Measurements from ENCODE around the gene FOXO1. TPM values are rescaled to one million over a fixed set of nuclear protein-coding genes. Genes with fewer than 3 reads are reported as not detected.

Gene FOXO1
- total and polyA plus RNA-seq, 2 of the 13 experiments (the other 11 are each of a cell fraction or from before 2014, with no cell fraction given), result 8.1 to 13.1 TPM

GRCh38 chr13:40537146-40537895 is 129.1 kb downstream of the FOXO1 start:
- no peak for DNase-seq (ENCODE audit: low spot score)
- POLR2A ChIA-PET, result interaction anchor here (2.1 to 3.5 kb wide), 2 partner anchors 27 to 34 kb away, joined by 12 to 17 read pairs; no protein-coding TSS in a partner anchor

More at GRCh38 chr13:40537146-40537895, 129.1 kb downstream of the FOXO1 start:
- WGBS (ENCODE audit: low lambda C conversion rate), result 73% methylated on average over 9 of the region's 13 CpGs
- Histone ChIP-seq H3K4me3 (replicated peaks in 1 of 3; ENCODE audit: insufficient read depth in 1 of 3, low read depth in 2 of 3, low read length in 3 of 3) (peak overlapping the region in 1 of 3 experiments; percentile 26; a peak in 2 of 6 replicates), H3K9ac (ENCODE audit: insufficient read depth, low read depth, low read length) (peak overlapping the region; percentile 57), H3K9me3 (ENCODE audit: low read length) (no peaks in the 10 kb centered on the region), H2AFZ (ENCODE audit: low read length) (no peak overlapping the region), H3K4me2 (ENCODE audit: low read depth, low read length) (peak overlapping the region; percentile 71), H3K4me1 (ENCODE audit: insufficient read depth, low read length) (peaks cover 86% of the 10 kb centered on the region), H3K27me3 (ENCODE audit: control insufficient read depth in 1 of 2, insufficient read depth in 2 of 2, low read length in 2 of 2) (no peaks in the 10 kb centered on the region), H3K79me2 (ENCODE audit: insufficient read depth, low read length) (peaks cover 7% of the 10 kb centered on the region), H3K36me3 (replicated peaks in 1 of 2; ENCODE audit: control insufficient read depth in 1 of 2, insufficient read depth in 2 of 2, low read length in 2 of 2) (no peaks in the 10 kb centered on the region; a peak in 1 of 5 replicates), H3K27ac (ENCODE audit: extremely low read length, insufficient read depth, low read length) (peak overlapping the region; percentile 69), H4K20me1 (ENCODE audit: insufficient read depth, low read length) (no peaks in the 10 kb centered on the region)
- intact Hi-C loops (cut with micrococcal nuclease; ENCODE audit: unreplicated experiment) (loop anchor here (2.0 kb wide), 1 partner anchor 27 kb away; no protein-coding TSS in a partner anchor), in situ Hi-C loops (cut with HindIII; ENCODE audit: extremely low pct_ligation_motif_present, low pct_unique_long_range_greater_than_20kb) (loop anchor here (10.0 kb wide), 1 partner anchor 237 kb away; the partner anchor contains the start of gene MRPS31)
- FAIRE-seq (no peak), ATAC-seq (peak; percentile 10)
- TF ChIP-seq RXRB (CRISPR knock-in tag; IDR thresholded peaks at IDR 0.05; ENCODE audit: borderline replicate concordance) (no peak), NRL (CRISPR knock-in tag; IDR thresholded peaks at IDR 0.05; ENCODE audit: borderline replicate concordance) (0 out of 2 replicates have a peak, but pooled peaks have one; percentile 17), YEATS4 (CRISPR knock-in tag; IDR thresholded peaks at IDR 0.05; ENCODE audit: borderline replicate concordance) (0 out of 2 replicates have a peak, but pooled peaks have one; percentile 1), ZNF142 (CRISPR knock-in tag; IDR thresholded peaks at IDR 0.05) (0 out of 2 replicates have a peak, but pooled peaks have one; percentile 24)
- TF ChIP-seq, protein P1, sequence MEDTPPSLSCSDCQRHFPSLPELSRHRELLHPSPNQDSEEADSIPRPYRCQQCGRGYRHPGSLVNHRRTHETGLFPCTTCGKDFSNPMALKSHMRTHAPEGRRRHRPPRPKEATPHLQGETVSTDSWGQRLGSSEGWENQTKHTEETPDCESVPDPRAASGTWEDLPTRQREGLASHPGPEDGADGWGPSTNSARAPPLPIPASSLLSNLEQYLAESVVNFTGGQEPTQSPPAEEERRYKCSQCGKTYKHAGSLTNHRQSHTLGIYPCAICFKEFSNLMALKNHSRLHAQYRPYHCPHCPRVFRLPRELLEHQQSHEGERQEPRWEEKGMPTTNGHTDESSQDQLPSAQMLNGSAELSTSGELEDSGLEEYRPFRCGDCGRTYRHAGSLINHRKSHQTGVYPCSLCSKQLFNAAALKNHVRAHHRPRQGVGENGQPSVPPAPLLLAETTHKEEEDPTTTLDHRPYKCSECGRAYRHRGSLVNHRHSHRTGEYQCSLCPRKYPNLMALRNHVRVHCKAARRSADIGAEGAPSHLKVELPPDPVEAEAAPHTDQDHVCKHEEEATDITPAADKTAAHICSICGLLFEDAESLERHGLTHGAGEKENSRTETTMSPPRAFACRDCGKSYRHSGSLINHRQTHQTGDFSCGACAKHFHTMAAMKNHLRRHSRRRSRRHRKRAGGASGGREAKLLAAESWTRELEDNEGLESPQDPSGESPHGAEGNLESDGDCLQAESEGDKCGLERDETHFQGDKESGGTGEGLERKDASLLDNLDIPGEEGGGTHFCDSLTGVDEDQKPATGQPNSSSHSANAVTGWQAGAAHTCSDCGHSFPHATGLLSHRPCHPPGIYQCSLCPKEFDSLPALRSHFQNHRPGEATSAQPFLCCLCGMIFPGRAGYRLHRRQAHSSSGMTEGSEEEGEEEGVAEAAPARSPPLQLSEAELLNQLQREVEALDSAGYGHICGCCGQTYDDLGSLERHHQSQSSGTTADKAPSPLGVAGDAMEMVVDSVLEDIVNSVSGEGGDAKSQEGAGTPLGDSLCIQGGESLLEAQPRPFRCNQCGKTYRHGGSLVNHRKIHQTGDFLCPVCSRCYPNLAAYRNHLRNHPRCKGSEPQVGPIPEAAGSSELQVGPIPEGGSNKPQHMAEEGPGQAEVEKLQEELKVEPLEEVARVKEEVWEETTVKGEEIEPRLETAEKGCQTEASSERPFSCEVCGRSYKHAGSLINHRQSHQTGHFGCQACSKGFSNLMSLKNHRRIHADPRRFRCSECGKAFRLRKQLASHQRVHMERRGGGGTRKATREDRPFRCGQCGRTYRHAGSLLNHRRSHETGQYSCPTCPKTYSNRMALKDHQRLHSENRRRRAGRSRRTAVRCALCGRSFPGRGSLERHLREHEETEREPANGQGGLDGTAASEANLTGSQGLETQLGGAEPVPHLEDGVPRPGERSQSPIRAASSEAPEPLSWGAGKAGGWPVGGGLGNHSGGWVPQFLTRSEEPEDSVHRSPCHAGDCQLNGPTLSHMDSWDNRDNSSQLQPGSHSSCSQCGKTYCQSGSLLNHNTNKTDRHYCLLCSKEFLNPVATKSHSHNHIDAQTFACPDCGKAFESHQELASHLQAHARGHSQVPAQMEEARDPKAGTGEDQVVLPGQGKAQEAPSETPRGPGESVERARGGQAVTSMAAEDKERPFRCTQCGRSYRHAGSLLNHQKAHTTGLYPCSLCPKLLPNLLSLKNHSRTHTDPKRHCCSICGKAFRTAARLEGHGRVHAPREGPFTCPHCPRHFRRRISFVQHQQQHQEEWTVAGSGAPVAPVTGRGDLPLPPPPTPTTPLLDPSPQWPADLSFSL (CRISPR knock-in tag; IDR thresholded peaks at IDR 0.05), result 0 out of 2 replicates have a peak, but pooled peaks have one; percentile 6
- BruUV-seq (replicated peaks), result no TSS peak
- CTCF ChIA-PET (ENCODE audit: low intra/inter-chr PET ratio, low total read pairs), result no interaction called here
